ENCODE results near the gene ANXA1.

- TF ChIP-seq POLR2AphosphoS5 (IDR thresholded peaks at IDR 0.05; ENCODE audit: low read depth, low read length) (no peak), REST (IDR thresholded peaks at IDR 0.05; ENCODE audit: insufficient read depth in 1 of 2, low read depth in 2 of 2, low read length in 1 of 2) (no peak), SIN3A (IDR thresholded peaks at IDR 0.05; ENCODE audit: borderline replicate concordance, insufficient read depth, low read depth, low read length) (no peak), TCF7L2 (IDR thresholded peaks at IDR 0.05; ENCODE audit: low read depth, low read length) (no peak)
- TF ChIP-seq, protein P1, sequence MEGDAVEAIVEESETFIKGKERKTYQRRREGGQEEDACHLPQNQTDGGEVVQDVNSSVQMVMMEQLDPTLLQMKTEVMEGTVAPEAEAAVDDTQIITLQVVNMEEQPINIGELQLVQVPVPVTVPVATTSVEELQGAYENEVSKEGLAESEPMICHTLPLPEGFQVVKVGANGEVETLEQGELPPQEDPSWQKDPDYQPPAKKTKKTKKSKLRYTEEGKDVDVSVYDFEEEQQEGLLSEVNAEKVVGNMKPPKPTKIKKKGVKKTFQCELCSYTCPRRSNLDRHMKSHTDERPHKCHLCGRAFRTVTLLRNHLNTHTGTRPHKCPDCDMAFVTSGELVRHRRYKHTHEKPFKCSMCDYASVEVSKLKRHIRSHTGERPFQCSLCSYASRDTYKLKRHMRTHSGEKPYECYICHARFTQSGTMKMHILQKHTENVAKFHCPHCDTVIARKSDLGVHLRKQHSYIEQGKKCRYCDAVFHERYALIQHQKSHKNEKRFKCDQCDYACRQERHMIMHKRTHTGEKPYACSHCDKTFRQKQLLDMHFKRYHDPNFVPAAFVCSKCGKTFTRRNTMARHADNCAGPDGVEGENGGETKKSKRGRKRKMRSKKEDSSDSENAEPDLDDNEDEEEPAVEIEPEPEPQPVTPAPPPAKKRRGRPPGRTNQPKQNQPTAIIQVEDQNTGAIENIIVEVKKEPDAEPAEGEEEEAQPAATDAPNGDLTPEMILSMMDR (IDR thresholded peaks at IDR 0.05), result no peak
Observed at GRCh38 chr9:73158723-73159122, 7.1 kb downstream of the ANXA1 start.

Data from Panc1 (cell line).